DMS53 treated with DMSO at 0.1 percent for 48 hours (cell line): ENCODE data around the gene ZBTB34.

Experiments used
- DNase-seq: peaks from one replicate; lab custom pipeline; 2025; ENCODE audit not compliant: unreplicated experiment; lab: John Stamatoyannopoulos, UW

Gene ZBTB34

GRCh38 chr9:126915846-126916543, 55.6 kb downstream of the ZBTB34 start:
- DNase-seq, result no peak

- DNase-seq, result no peak
These were observed 56.5 kb downstream of the ZBTB34 start for GRCh38 chr9:126916909-126917308.

- DNase-seq, result no peak
These were observed 58.8 kb downstream of the ZBTB34 start for GRCh38 chr9:126919193-126919592.

- DNase-seq, result peak; percentile 11
These were observed 65.4 kb downstream of the ZBTB34 start for GRCh38 chr9:126925876-126926275.

- no peak for DNase-seq
These were observed 65.9 kb downstream of the ZBTB34 start for GRCh38 chr9:126926364-126926763.

GRCh38 chr9:126927419-126927818, 67.0 kb downstream of the ZBTB34 start:
- DNase-seq, result peak; percentile 68

GRCh38 chr9:126932871-126933321, 72.5 kb downstream of the ZBTB34 start:
- no peak for DNase-seq

GRCh38 chr9:126933334-126933980, 73.0 kb downstream of the ZBTB34 start:
- DNase-seq, result no peak

GRCh38 chr9:126934441-126934840, 74.0 kb downstream of the ZBTB34 start:
- no peak for DNase-seq
